Measurements from ENCODE around the gene VWA7. TPM values are rescaled to one million over a fixed set of nuclear protein-coding genes. Genes with fewer than 3 reads are reported as not detected.

VWA7 gene
- total RNA-seq, 1 experiment from 2014 or later: 2.5 TPM

DNA sequence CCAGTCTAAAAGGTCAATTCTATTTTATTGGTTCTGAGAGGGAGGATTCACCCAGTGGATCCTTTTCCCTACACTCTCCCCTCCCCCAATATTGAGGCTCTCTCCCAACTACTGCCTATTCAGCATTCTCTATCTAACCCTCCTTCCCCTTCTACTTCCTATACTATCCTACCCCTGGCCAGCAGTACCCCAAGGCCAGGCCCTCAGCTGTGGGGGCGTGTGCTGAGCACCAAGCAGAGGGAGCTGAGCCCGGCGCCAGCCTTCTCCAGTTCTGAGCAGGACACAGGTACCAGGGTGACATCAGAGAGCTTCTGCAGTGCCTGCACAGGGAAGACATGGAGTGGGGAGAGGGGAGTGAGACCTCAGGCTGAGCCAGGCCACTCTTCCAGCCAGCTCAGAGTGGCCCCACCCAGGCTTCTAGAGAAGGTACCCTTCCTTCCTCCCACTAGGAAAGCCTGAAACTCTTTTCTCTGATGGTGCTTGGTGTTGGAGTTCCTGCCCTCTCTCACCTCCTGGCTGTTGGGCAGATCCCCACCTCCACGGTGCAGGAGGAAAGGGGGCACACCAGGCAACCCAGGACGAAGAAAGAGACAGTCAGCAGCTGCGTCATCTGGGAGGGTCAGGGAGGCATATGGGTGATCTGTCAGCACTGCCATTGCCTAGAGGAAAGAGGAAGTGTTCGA is 50.0 kb downstream of the VWA7 start:
- Histone ChIP-seq H3K27me3 (ENCODE audit: insufficient read depth, low read length) (no peaks in the 10 kb centered on the region), H3K56ac (ENCODE audit: insufficient read length, low read depth, low read length) (no peak overlapping the region), H4K20me1 (ENCODE audit: control insufficient read depth, insufficient read depth, insufficient read length) (no peaks in the 10 kb centered on the region), H2BK5ac (ENCODE audit: insufficient read length, low read length) (no peak overlapping the region), H3K23ac (ENCODE audit: insufficient read length, low read depth, low read length) (no peak overlapping the region), H2BK20ac (ENCODE audit: low read depth, low read length, poor library complexity, severe bottlenecking) (no peak overlapping the region), H3K9me3 (ENCODE audit: control insufficient read depth, low read depth, low read length) (no peaks in the 10 kb centered on the region), H3K4ac (ENCODE audit: low read depth, low read length) (no peak overlapping the region), H4K5ac (ENCODE audit: insufficient read length, low read depth, low read length) (no peak overlapping the region), H2BK15ac (ENCODE audit: low read depth, low read length) (no peak overlapping the region), H3K18ac (ENCODE audit: insufficient read length, low read depth, low read length) (no peak overlapping the region), H2AK5ac (ENCODE audit: insufficient read length, low read length) (no peak overlapping the region), H3K23me2 (ENCODE audit: insufficient read length, low read depth, low read length, poor library complexity, severe bottlenecking) (peaks cover 9% of the 10 kb centered on the region), H3T11ph (ENCODE audit: low read length) (no peak overlapping the region), H3K9ac (ENCODE audit: extremely low read depth, insufficient read length, low read length) (no peak overlapping the region), H4K91ac (ENCODE audit: insufficient read length, low read depth, low read length) (no peak overlapping the region), H3K27ac (ENCODE audit: insufficient read length, low read depth, low read length) (no peak overlapping the region), H4K8ac (replicated peaks; ENCODE audit: insufficient read length, low read depth, low read length) (no peak overlapping the region), H2AFZ (ENCODE audit: low read length) (no peak overlapping the region), H3K79me1 (ENCODE audit: insufficient read depth, low read depth, low read length, poor library complexity, severe bottlenecking) (no peaks in the 10 kb centered on the region), H3K79me2 (ENCODE audit: insufficient read depth, low read length) (no peaks in the 10 kb centered on the region), H3K4me1 (ENCODE audit: insufficient read depth, low read length) (no peaks in the 10 kb centered on the region), H2BK12ac (ENCODE audit: insufficient read length, low read depth, low read length) (no peak overlapping the region), H3K4me2 (ENCODE audit: insufficient read depth, insufficient read length, low read length) (no peak overlapping the region), H2BK120ac (ENCODE audit: low read depth, low read length, poor library complexity, severe bottlenecking) (no peak overlapping the region), H3K14ac (ENCODE audit: insufficient read depth, low read length) (no peak overlapping the region)
- TF ChIP-seq, protein P1, sequence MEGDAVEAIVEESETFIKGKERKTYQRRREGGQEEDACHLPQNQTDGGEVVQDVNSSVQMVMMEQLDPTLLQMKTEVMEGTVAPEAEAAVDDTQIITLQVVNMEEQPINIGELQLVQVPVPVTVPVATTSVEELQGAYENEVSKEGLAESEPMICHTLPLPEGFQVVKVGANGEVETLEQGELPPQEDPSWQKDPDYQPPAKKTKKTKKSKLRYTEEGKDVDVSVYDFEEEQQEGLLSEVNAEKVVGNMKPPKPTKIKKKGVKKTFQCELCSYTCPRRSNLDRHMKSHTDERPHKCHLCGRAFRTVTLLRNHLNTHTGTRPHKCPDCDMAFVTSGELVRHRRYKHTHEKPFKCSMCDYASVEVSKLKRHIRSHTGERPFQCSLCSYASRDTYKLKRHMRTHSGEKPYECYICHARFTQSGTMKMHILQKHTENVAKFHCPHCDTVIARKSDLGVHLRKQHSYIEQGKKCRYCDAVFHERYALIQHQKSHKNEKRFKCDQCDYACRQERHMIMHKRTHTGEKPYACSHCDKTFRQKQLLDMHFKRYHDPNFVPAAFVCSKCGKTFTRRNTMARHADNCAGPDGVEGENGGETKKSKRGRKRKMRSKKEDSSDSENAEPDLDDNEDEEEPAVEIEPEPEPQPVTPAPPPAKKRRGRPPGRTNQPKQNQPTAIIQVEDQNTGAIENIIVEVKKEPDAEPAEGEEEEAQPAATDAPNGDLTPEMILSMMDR (conservative IDR thresholded peaks at IDR 0.05): no peak
- DNase-seq: no peak
- Mint-ChIP-seq H3K9me3 (no peaks in the 10 kb centered on the region; a peak in 2 of 5 replicates), H3K27me3 (ENCODE audit: low read depth) (no peaks in the 10 kb centered on the region), H3K4me1 (peaks cover 15 to 20% of the 10 kb centered on the region in 2 experiments), H3K27ac (no peak overlapping the region), H3K4me3 (peak overlapping the region in 1 of 2 experiments; percentile 55; a peak in 1 of 5 replicates), H3K36me3 (ENCODE audit: insufficient read depth in 1 of 3, low read depth in 3 of 3) (peaks cover 23 to 56% (median 49%) of the 10 kb centered on the region in 3 experiments)
- WGBS (ENCODE audit: extremely low coverage, insufficient read length, low lambda C conversion rate): no CpG with 5 or more reads among the region's 7 CpGs

All from H9 (cell line).